Neural crest cell (in vitro differentiated cells): ENCODE results near the gene PRDX5. TPM values are rescaled to one million over a fixed set of nuclear protein-coding genes. Genes with fewer than 3 reads are reported as not detected.

Experiments used
- DNase-seq: peaks from one replicate; pipeline ENCODE4 v3.0.0; 2021; ENCODE audit warnings: low read depth, mixed read lengths, low spot score
- H3K27ac Mint-ChIP-seq: one replicate; pipeline ENCODE4 v1.8.0; 2021; ENCODE audit warnings: mild to moderate bottlenecking, mixed read lengths; ENCODE audit not compliant: unreplicated experiment
- H3K27me3 Mint-ChIP-seq: 2 replicates; pipeline ENCODE4 v1.8.0; 2021; ENCODE audit warnings: low read depth, mild to moderate bottlenecking, mixed read lengths
- H3K36me3 Mint-ChIP-seq: 2 replicates; pipeline ENCODE4 v1.8.0; 2021; ENCODE audit warnings: low read depth, mild to moderate bottlenecking, mixed read lengths
- H3K4me1 Mint-ChIP-seq: 2 replicates; pipeline ENCODE4 v1.8.0; 2021; ENCODE audit warnings: mixed read lengths
- H3K4me3 Mint-ChIP-seq: one replicate; pipeline ENCODE4 v1.8.0; 2021; ENCODE audit warnings: mild to moderate bottlenecking, mixed read lengths
- H3K9me3 Mint-ChIP-seq: 2 replicates; pipeline ENCODE4 v1.8.0; 2021; ENCODE audit warnings: mixed read lengths
- microRNA-seq: library from miRNA; unstranded; fragments of <30 nt; microRNA quantifications from one replicate; pipeline ENCODE4, GENCODE V29; 2020
- total RNA-seq: library from RNA; stranded (reverse); gene quantifications from 2 replicates; pipeline ENCODE4 v1.2.1, GENCODE V29; 2021
- TF ChIP-seq, protein P1 (sequence below): fragments of 200-600 bp; sonication (generic); conservative IDR thresholded peaks from 2 replicates; pipeline ENCODE4 v1.5.0; 2021; ENCODE audit warnings: antibody characterized with exemption, mild to moderate bottlenecking

PRDX5 gene
- total RNA-seq, 1 donor from 2014 or later: 148 TPM

- TF ChIP-seq, protein P1, sequence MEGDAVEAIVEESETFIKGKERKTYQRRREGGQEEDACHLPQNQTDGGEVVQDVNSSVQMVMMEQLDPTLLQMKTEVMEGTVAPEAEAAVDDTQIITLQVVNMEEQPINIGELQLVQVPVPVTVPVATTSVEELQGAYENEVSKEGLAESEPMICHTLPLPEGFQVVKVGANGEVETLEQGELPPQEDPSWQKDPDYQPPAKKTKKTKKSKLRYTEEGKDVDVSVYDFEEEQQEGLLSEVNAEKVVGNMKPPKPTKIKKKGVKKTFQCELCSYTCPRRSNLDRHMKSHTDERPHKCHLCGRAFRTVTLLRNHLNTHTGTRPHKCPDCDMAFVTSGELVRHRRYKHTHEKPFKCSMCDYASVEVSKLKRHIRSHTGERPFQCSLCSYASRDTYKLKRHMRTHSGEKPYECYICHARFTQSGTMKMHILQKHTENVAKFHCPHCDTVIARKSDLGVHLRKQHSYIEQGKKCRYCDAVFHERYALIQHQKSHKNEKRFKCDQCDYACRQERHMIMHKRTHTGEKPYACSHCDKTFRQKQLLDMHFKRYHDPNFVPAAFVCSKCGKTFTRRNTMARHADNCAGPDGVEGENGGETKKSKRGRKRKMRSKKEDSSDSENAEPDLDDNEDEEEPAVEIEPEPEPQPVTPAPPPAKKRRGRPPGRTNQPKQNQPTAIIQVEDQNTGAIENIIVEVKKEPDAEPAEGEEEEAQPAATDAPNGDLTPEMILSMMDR: no peak
These were observed 53.3 kb downstream of the PRDX5 start for GRCh38 chr11:64371201-64371600.

More at GRCh38 chr11:64371201-64371600, 53.3 kb downstream of the PRDX5 start:
- Mint-ChIP-seq H3K4me3 (no peak overlapping the region), H3K27me3 (no peaks in the 10 kb centered on the region), H3K4me1 (peaks cover 8% of the 10 kb centered on the region), H3K9me3 (no peaks in the 10 kb centered on the region), H3K27ac (no peak overlapping the region), H3K36me3 (peaks cover 15% of the 10 kb centered on the region)
- DNase-seq: no peak

Small RNAs within 50 kb of the gene (microRNA-seq; reads per million reads assigned to microRNA genes)
- gene MIR1237: 11.3 reads per million, percentile 21 among the genes with 10 or more reads in this experiment
- not detected for gene MIR7155

Other genes starting within 250 kb of the PRDX5 start
- gene MACROD1, start 152.0 kb upstream of the PRDX5 start, total RNA-seq: 22.1 and 26.1 TPM in 2 replicates
- gene STIP1, start 131.9 kb upstream of the PRDX5 start, total RNA-seq: 294 and 296 TPM in 2 replicates
- 2.8 and 3.8 TPM in 2 replicates for gene FERMT3, start 111.4 kb upstream of the PRDX5 start, total RNA-seq
- 40.2 and 43.2 TPM in 2 replicates for gene TRPT1, start 91.9 kb upstream of the PRDX5 start, total RNA-seq
- 35.7 and 40.8 TPM in 2 replicates for gene NUDT22, start 91.8 kb upstream of the PRDX5 start, total RNA-seq
- 27.2 TPM in 2 replicates for gene DNAJC4, start 87.6 kb upstream of the PRDX5 start, total RNA-seq
- 61.2 and 62.7 TPM in 2 replicates for gene VEGFB, start 83.5 kb upstream of the PRDX5 start, total RNA-seq
- gene FKBP2, start 77.0 kb upstream of the PRDX5 start, total RNA-seq: 29.2 and 33.7 TPM in 2 replicates
- 286 and 296 TPM in 2 replicates for gene PPP1R14B, start 71.2 kb upstream of the PRDX5 start, total RNA-seq
- gene PLCB3, start 66.6 kb upstream of the PRDX5 start, total RNA-seq: 36.4 and 40.5 TPM in 2 replicates
- 45.3 and 47.1 TPM in 2 replicates for gene BAD, start 33.5 kb upstream of the PRDX5 start, total RNA-seq
- 55.9 and 61.4 TPM in 2 replicates for gene GPR137, start 32.3 kb upstream of the PRDX5 start, total RNA-seq
- not detected in 2 replicates for gene KCNK4, start 26.8 kb upstream of the PRDX5 start, total RNA-seq
- gene CATSPERZ, start 17.8 kb upstream of the PRDX5 start, total RNA-seq: not detected in 2 replicates
- 33.8 and 34.7 TPM in 2 replicates for gene ESRRA, start 12.6 kb upstream of the PRDX5 start, total RNA-seq
- gene TRMT112, start 562 bp upstream of the PRDX5 start, total RNA-seq: 201 and 207 TPM in 2 replicates
- gene CCDC88B, start 22.1 kb downstream of the PRDX5 start, total RNA-seq: 0.91 and 1.1 TPM in 2 replicates
- gene RPS6KA4, start 41.0 kb downstream of the PRDX5 start, total RNA-seq: 12.6 and 17.6 TPM in 2 replicates
- 0.21 TPM in 1 of 2 replicates, not detected in the other for gene SLC22A11, start 237.8 kb downstream of the PRDX5 start, total RNA-seq